HCT116 (cell line): ENCODE data around the gene GABBR2. TPM values are rescaled to one million over a fixed set of nuclear protein-coding genes. Genes with fewer than 3 reads are reported as not detected.

Experiments used
- ATAC-seq: fragments of 200-7000 bp; cut with Tn5 transposase; 2 replicates; pipeline ENCODE4 v1.9.1; 2020; ENCODE audit warnings: mild to moderate bottlenecking, moderate library complexity
- BruUV-seq: library from RNA; stranded (reverse); fragments of 400-500 nt; replicated peaks from 2 replicates; lab custom pipeline; 2021; lab: Mats Ljungman, UMichigan
- CTCF ChIA-PET: fragments of 300-600 bp; sonication (Branson Sonifier 250); formaldehyde crosslinking; loops from one replicate; lab custom pipeline; 2021; ENCODE audit warnings: antibody characterized with exemption; lab: Charles Lee
- POLR2A ChIA-PET: fragments of 300-600, 350-600 bp; sonication (Branson Sonifier 250); formaldehyde crosslinking; loops from one replicate; lab custom pipeline; 2021; ENCODE audit warnings: antibody characterized with exemption; lab: Charles Lee
- RAD21 ChIA-PET, 2 experiments: fragments of 300-600 bp; sonication (Branson Sonifier 250); formaldehyde crosslinking; loops; one replicate each; lab custom pipeline; 2023; ENCODE audit warnings: low total read pairs in 2 of 2; ENCODE audit not compliant: uncharacterized antibody in 2 of 2, unreplicated experiment in 2 of 2, low non-redundant PET in 1 of 2; lab: Charles Lee
- DNase-seq: peaks from one replicate; pipeline ENCODE4 v3.0.0-alpha.2; 2010; ENCODE audit warnings: low read depth, low spot score
- H2AFZ ChIP-seq: fragments of 200-600 bp; shearing (Covaris generic), sonication (generic); 2 replicates; pipeline ENCODE4 v1.6.1; 2017; ENCODE audit warnings: low read depth, mixed run types, mixed read lengths, antibody characterized with exemption, low read length; ENCODE audit not compliant: poor library complexity, severe bottlenecking
- H3K27ac ChIP-seq: 2 replicates; pipeline ENCODE4 v1.5.1; 2012; ENCODE audit warnings: low read depth, low read length
- H3K27me3 ChIP-seq: fragments of 200-600 bp; sonication (generic); 2 replicates; pipeline ENCODE4 v1.6.1; 2016; ENCODE audit warnings: mixed run types, low read length, mixed read lengths; ENCODE audit not compliant: insufficient read depth
- H3K36me3 ChIP-seq, 2 experiments: fragments of 200-500 bp in 1 of 2; fragments of 200-600 bp in 1 of 2; sonication (Bioruptor generic) in 1 of 2; sonication (generic) in 1 of 2; 2 replicates each; pipeline versions ENCODE4 v1.5.1 to v1.6.1; 2014 to 2016; ENCODE audit warnings: low read length in 2 of 2, inconsistent platforms in 1 of 2, mixed read lengths in 1 of 2, mixed run types in 1 of 2; ENCODE audit not compliant: insufficient read depth in 2 of 2, control insufficient read depth in 1 of 2
- H3K4me1 ChIP-seq, 2 experiments: fragments of 200-600 bp in 1 of 2; sonication (generic) in 1 of 2; 2 replicates each; pipeline versions ENCODE4 v1.5.1 to v1.6.1; 2012 to 2017; ENCODE audit warnings: low read length in 2 of 2, inconsistent platforms in 1 of 2, mild to moderate bottlenecking in 1 of 2, mixed read lengths in 1 of 2, mixed run types in 1 of 2, moderate library complexity in 1 of 2; ENCODE audit not compliant: insufficient read depth in 2 of 2, control insufficient read depth in 1 of 2
- H3K4me2 ChIP-seq: fragments of 200-600 bp; sonication (generic); 2 replicates; pipeline ENCODE4 v1.6.1; 2017; ENCODE audit warnings: mixed run types, low read length, mixed read lengths
- H3K4me3 ChIP-seq, 2 experiments: fragments of 200-600 bp in 1 of 2; sonication (generic) in 1 of 2; replicated peaks in 1 of 2; 2 replicates each; pipeline ENCODE4 v1.5.1; 2011 to 2016; ENCODE audit warnings: low read length in 2 of 2, control low read depth in 1 of 2, low read depth in 1 of 2, mild to moderate bottlenecking in 1 of 2, mixed read lengths in 1 of 2, mixed run types in 1 of 2
- H3K79me2 ChIP-seq: fragments of 200-600 bp; sonication (generic); 2 replicates; pipeline ENCODE4 v1.6.1; 2017; ENCODE audit warnings: mild to moderate bottlenecking, mixed run types, low read length, moderate library complexity, mixed read lengths; ENCODE audit not compliant: insufficient read depth
- H3K9ac ChIP-seq: fragments of 200-600 bp; sonication (generic); 2 replicates; pipeline ENCODE4 v1.6.1; 2016; ENCODE audit warnings: low read length, mixed read lengths
- H3K9me2 ChIP-seq: fragments of 200-600 bp; sonication (generic), shearing (Covaris generic); 2 replicates; pipeline ENCODE4 v1.6.1; 2017; ENCODE audit warnings: mixed run types, mild to moderate bottlenecking, moderate library complexity; ENCODE audit not compliant: insufficient read depth
- H3K9me3 ChIP-seq, 2 experiments: fragments of 200-500 bp in 1 of 2; fragments of 200-600 bp in 1 of 2; sonication (Bioruptor generic) in 1 of 2; sonication (generic) in 1 of 2; 2 replicates each; pipeline ENCODE4 v1.6.1; 2014 to 2017; ENCODE audit warnings: low read length in 2 of 2, mixed read lengths in 2 of 2, inconsistent platforms in 1 of 2, low read depth in 1 of 2, mild to moderate bottlenecking in 1 of 2, mixed run types in 1 of 2, moderate library complexity in 1 of 2; ENCODE audit not compliant: control insufficient read depth in 1 of 2, insufficient read depth in 1 of 2
- H4K20me1 ChIP-seq: fragments of 200-600 bp; sonication (generic), shearing (Covaris generic); 2 replicates; pipeline ENCODE4 v1.6.1; 2017; ENCODE audit warnings: mixed run types, mild to moderate bottlenecking, moderate library complexity; ENCODE audit not compliant: insufficient read depth
- CTCF ChIP-seq, 3 experiments: fragments of 200-600 bp in 1 of 3; sonication (generic) in 1 of 3; IDR thresholded peaks in 2 of 3; conservative IDR thresholded peaks in 1 of 3; 2 replicates each; pipeline ENCODE4 v1.5.1; 2012 to 2017; ENCODE audit warnings: low read depth in 2 of 3, low read length in 2 of 3, antibody characterized with exemption in 1 of 3, borderline replicate concordance in 1 of 3, control low read depth in 1 of 3, mild to moderate bottlenecking in 1 of 3, mixed read lengths in 1 of 3, mixed run types in 1 of 3, moderate library complexity in 1 of 3; ENCODE audit not compliant: insufficient read depth in 1 of 3
- EGR1 ChIP-seq: IDR thresholded peaks from 2 replicates; pipeline ENCODE4 v1.6.1; 2012; ENCODE audit warnings: low read depth
- ELF1 ChIP-seq: IDR thresholded peaks from 2 replicates; pipeline ENCODE4 v1.6.1; 2012; ENCODE audit warnings: low read depth, borderline replicate concordance
- FOSL1 ChIP-seq: IDR thresholded peaks from 2 replicates; pipeline ENCODE4 v1.6.1; 2012; ENCODE audit warnings: low read depth
- MAX ChIP-seq: IDR thresholded peaks from 2 replicates; pipeline ENCODE4 v1.6.1; 2012
- RAD21 ChIP-seq: IDR thresholded peaks from 2 replicates; pipeline ENCODE4 v1.6.1; 2012; ENCODE audit warnings: low read depth, mild to moderate bottlenecking
- SIN3A ChIP-seq: IDR thresholded peaks from 2 replicates; pipeline ENCODE4 v1.6.1; 2012; ENCODE audit warnings: low read depth
- SRF ChIP-seq: IDR thresholded peaks from 2 replicates; pipeline ENCODE4 v1.6.1; 2012; ENCODE audit warnings: low read depth
- TCF7L2 ChIP-seq: IDR thresholded peaks from 2 replicates; pipeline ENCODE4 v1.7.0; 2011; ENCODE audit warnings: borderline replicate concordance, inconsistent platforms; ENCODE audit not compliant: insufficient read depth, insufficient read length; ENCODE audit errors: extremely low read depth
- ZBTB33 ChIP-seq: IDR thresholded peaks from 2 replicates; pipeline ENCODE4 v1.6.1; 2011; ENCODE audit warnings: mild to moderate bottlenecking, low read length, moderate library complexity; ENCODE audit not compliant: insufficient replicate concordance; ENCODE audit errors: extremely low read depth
- ZFX ChIP-seq: fragments of 450-650 bp; IDR thresholded peaks from 2 replicates; pipeline ENCODE4 v1.6.1; 2017
- intact Hi-C: fragments of 100-400 bp; cut with micrococcal nuclease; formaldehyde crosslinking; loops from 2 replicates; pipeline ENCODE4 v1.10.0; 2022
- total RNA-seq: library from RNA; stranded (reverse); gene quantifications from one replicate; pipeline ENCODE4 v1.2.1, GENCODE V29; 2021; ENCODE audit not compliant: unreplicated experiment

The GABBR2 gene
- total RNA-seq, 1 experiment from 2014 or later = 0.15 TPM

GRCh38 chr9:98747476-98747875, 38.7 kb upstream of the GABBR2 start:
- H4K20me1 ChIP-seq = no peaks in the 10 kb centered on the region
- POLR2A ChIA-PET = no interaction called here

More at GRCh38 chr9:98747476-98747875, 38.7 kb upstream of the GABBR2 start:
- CTCF ChIA-PET = no interaction called here
- no peaks in the 10 kb centered on the region for H3K27me3 ChIP-seq
- no peaks in the 10 kb centered on the region for H3K79me2 ChIP-seq
- H3K4me3 ChIP-seq = no peak overlapping the region
- H3K27ac ChIP-seq = no peak overlapping the region
- H3K9me2 ChIP-seq = no peaks in the 10 kb centered on the region
- no peaks in the 10 kb centered on the region for H3K9me3 ChIP-seq
- no peak overlapping the region for H3K4me2 ChIP-seq
- no peaks in the 10 kb centered on the region; a peak in 1 of 4 replicates for H3K4me1 ChIP-seq
- ATAC-seq (no peak), DNase-seq (no peak)
- no peak for TF ChIP-seq FOSL1
- no peak for TF ChIP-seq ZBTB33
- no peak for TF ChIP-seq ELF1
- no peak for TF ChIP-seq RAD21
- no peak for TF ChIP-seq SRF
- TF ChIP-seq ZFX = no peak
- no peak for TF ChIP-seq EGR1
- TF ChIP-seq MAX = no peak
- TF ChIP-seq CTCF (IDR thresholded peaks at IDR 0.05 in 2 of 3, conservative IDR thresholded peaks at IDR 0.05 in 1 of 3; ENCODE audit: borderline replicate concordance in 1 of 3, insufficient read depth in 1 of 3, low read depth in 2 of 3, low read length in 2 of 3) = no peak
- no peak for TF ChIP-seq TCF7L2
- TF ChIP-seq SIN3A = no peak
- no TSS peak for BruUV-seq
- H2AFZ ChIP-seq = no peak overlapping the region
- intact Hi-C loops = no loop called here
- H3K9ac ChIP-seq = no peak overlapping the region
- H3K36me3 ChIP-seq = peaks cover 8 to 11% of the 10 kb centered on the region in 2 experiments; a peak in 2 of 4 replicates
- RAD21 ChIA-PET = no interaction called here
